Fibroblast of skin of right quadriceps (primary cell): ENCODE data around the gene ANAPC15.

Source experiments
- DNase-seq: peaks from one replicate; pipeline ENCODE4 v3.0.0-alpha.2; 2013

The ANAPC15 gene

GRCh38 chr11:72084076-72084475 lies 28.4 kb downstream of the ANAPC15 start:
- DNase-seq = no peak

- no peak for DNase-seq
Measured at GRCh38 chr11:72083414-72083813, 29.1 kb downstream of the ANAPC15 start.

GRCh38 chr11:72081821-72082453 lies 30.6 kb downstream of the ANAPC15 start:
- no peak for DNase-seq

GRCh38 chr11:72081184-72081644 lies 31.3 kb downstream of the ANAPC15 start:
- DNase-seq = no peak

- peak; percentile 100 for DNase-seq
Measured at GRCh38 chr11:72080326-72081183, 31.9 kb downstream of the ANAPC15 start, which contains the start of the genes LRRC51 and NUMA1. Gene LRRC51, plus strand, starts transcription at chr11:72080850. Its CDS starts 8,234 bp downstream, at chr11:72089084. Gene NUMA1, minus strand, starts transcription at chr11:72080542. Its CDS starts 44,599 bp downstream, at chr11:72035943.

- DNase-seq = no peak
Measured at GRCh38 chr11:72079819-72080325, 32.6 kb downstream of the ANAPC15 start.

- no peak for DNase-seq
Measured at GRCh38 chr11:72078477-72078876, 34.0 kb downstream of the ANAPC15 start.

GRCh38 chr11:72075756-72076155 lies 36.7 kb downstream of the ANAPC15 start:
- DNase-seq = no peak

- DNase-seq = peak; percentile 22
Measured at GRCh38 chr11:72075109-72075508, 37.4 kb downstream of the ANAPC15 start.

- DNase-seq = peak; percentile 77
Measured at GRCh38 chr11:72072348-72072747, 40.1 kb downstream of the ANAPC15 start.

- no peak for DNase-seq
Measured at GRCh38 chr11:72070491-72070890, 42.0 kb downstream of the ANAPC15 start.

- peak; percentile 53 for DNase-seq
Measured at GRCh38 chr11:72069787-72070251, 42.7 kb downstream of the ANAPC15 start.

- no peak for DNase-seq
Measured at GRCh38 chr11:72069200-72069599, 43.3 kb downstream of the ANAPC15 start.

- no peak for DNase-seq
Measured at GRCh38 chr11:72067676-72068075, 44.8 kb downstream of the ANAPC15 start.

GRCh38 chr11:72067266-72067665 lies 45.2 kb downstream of the ANAPC15 start:
- no peak for DNase-seq

GRCh38 chr11:72066855-72067254 lies 45.6 kb downstream of the ANAPC15 start:
- DNase-seq = no peak

- DNase-seq = no peak
Measured at GRCh38 chr11:72061739-72062396, 50.6 kb downstream of the ANAPC15 start.
